ENCODE data around the gene SIRT2. TPM values are rescaled to one million over a fixed set of nuclear protein-coding genes. Genes with fewer than 3 reads are reported as not detected.

The SIRT2 gene
- total and polyA plus RNA-seq, 2 of the 13 experiments (the other 11 are each of a cell fraction or from before 2014, with no cell fraction given) = 22.3 to 26.1 TPM

DNA sequence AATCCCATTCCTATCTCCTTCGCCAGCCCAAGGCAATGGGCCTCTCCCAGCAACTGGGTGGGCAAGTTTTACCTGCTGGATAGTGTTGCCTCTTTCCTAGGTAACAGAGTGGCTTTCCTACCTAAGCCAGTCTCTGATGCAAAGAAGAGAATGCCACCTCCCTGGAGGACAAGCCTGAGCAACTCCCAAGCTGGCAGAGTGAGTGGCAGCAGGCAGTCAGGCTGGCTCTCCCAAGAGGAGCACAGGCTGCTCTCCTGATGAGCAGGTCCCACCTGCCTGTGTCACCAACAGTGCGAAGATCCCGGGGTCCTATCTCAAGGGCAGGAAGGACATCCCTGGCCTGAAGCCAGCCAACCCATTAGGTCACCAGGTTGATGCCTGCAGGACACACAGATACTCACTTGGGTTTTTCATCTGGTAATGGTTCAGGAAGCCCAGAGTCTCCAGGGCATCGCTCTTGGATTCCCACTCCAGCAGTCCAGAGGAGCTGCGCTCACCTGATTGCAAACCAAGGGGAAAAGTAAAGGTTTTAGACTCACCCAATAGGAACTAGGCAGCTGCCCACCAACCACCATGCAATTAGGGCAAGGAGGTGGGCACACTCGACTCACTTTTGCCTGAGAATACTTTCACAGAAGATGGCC, 62.3 kb downstream of the SIRT2 start:
- FAIRE-seq (no peak), ATAC-seq (no peak), DNase-seq (ENCODE audit: low spot score) (no peak)
- Histone ChIP-seq H4K20me1 (ENCODE audit: insufficient read depth, low read length) (peaks cover 13% of the 10 kb centered on the region), H3K27me3 (ENCODE audit: control insufficient read depth in 1 of 2, insufficient read depth in 2 of 2, low read length in 2 of 2) (no peaks in the 10 kb centered on the region), H3K27ac (ENCODE audit: extremely low read length, insufficient read depth, low read length) (peak overlapping the region; percentile 60), H2AFZ (ENCODE audit: low read length) (no peak overlapping the region), H3K9me3 (ENCODE audit: low read length) (no peaks in the 10 kb centered on the region), H3K9ac (ENCODE audit: insufficient read depth, low read depth, low read length) (no peak overlapping the region), H3K4me1 (ENCODE audit: insufficient read depth, low read length) (peaks cover 65% of the 10 kb centered on the region), H3K36me3 (replicated peaks in 1 of 2; ENCODE audit: control insufficient read depth in 1 of 2, insufficient read depth in 2 of 2, low read length in 2 of 2) (peaks cover 26 to 64% of the 10 kb centered on the region in 2 experiments), H3K4me2 (ENCODE audit: low read depth, low read length) (peak overlapping the region; percentile 13; the same call in 1 of the 2 replicates), H3K79me2 (ENCODE audit: insufficient read depth, low read length) (peaks cover 4% of the 10 kb centered on the region), H3K4me3 (replicated peaks in 1 of 3; ENCODE audit: insufficient read depth in 1 of 3, low read depth in 2 of 3, low read length in 3 of 3) (no peak overlapping the region)
- POLR2A ChIA-PET = interaction anchor here (0.7 to 4.4 kb wide), 11 partner anchors 9 to 139 kb away, joined by 3 to 42 read pairs (median 5); partner anchors contain the start of genes HNRNPL, MRPS12 and SARS2
- CTCF ChIA-PET (ENCODE audit: low intra/inter-chr PET ratio, low total read pairs) = no interaction called here
- intact Hi-C loops (cut with micrococcal nuclease; ENCODE audit: unreplicated experiment) (loop anchor here (10.0 kb wide), 1 partner anchor 182 kb away; no protein-coding TSS in a partner anchor), in situ Hi-C loops (cut with HindIII; ENCODE audit: extremely low pct_ligation_motif_present, low pct_unique_long_range_greater_than_20kb) (no loop called here)
- 94% methylated on average over 2 of the region's 6 CpGs for WGBS (ENCODE audit: low lambda C conversion rate)
- BruUV-seq (replicated peaks) = no TSS peak
- TF ChIP-seq ZUFSP (CRISPR knock-in tag; IDR thresholded peaks at IDR 0.05; ENCODE audit: borderline replicate concordance) (no peak), POLR2G (IDR thresholded peaks at IDR 0.05; ENCODE audit: low read depth, low read length) (peak; percentile 34; the same call in 1 of the 2 replicates), NR2F1 (CRISPR knock-in tag; IDR thresholded peaks at IDR 0.05) (no peak), SIN3B (IDR thresholded peaks at IDR 0.05; ENCODE audit: low read length) (no peak), ZNF18 (CRISPR knock-in tag; IDR thresholded peaks at IDR 0.05; ENCODE audit: insufficient replicate concordance) (no peak), TBX3 (IDR thresholded peaks at IDR 0.05; ENCODE audit: borderline replicate concordance) (no peak), RBM22 (optimal IDR thresholded peaks at IDR 0.05; ENCODE audit: low read length) (peak; percentile 65), ZNF746 (CRISPR knock-in tag; IDR thresholded peaks at IDR 0.05) (no peak)
- TF ChIP-seq, protein P1, sequence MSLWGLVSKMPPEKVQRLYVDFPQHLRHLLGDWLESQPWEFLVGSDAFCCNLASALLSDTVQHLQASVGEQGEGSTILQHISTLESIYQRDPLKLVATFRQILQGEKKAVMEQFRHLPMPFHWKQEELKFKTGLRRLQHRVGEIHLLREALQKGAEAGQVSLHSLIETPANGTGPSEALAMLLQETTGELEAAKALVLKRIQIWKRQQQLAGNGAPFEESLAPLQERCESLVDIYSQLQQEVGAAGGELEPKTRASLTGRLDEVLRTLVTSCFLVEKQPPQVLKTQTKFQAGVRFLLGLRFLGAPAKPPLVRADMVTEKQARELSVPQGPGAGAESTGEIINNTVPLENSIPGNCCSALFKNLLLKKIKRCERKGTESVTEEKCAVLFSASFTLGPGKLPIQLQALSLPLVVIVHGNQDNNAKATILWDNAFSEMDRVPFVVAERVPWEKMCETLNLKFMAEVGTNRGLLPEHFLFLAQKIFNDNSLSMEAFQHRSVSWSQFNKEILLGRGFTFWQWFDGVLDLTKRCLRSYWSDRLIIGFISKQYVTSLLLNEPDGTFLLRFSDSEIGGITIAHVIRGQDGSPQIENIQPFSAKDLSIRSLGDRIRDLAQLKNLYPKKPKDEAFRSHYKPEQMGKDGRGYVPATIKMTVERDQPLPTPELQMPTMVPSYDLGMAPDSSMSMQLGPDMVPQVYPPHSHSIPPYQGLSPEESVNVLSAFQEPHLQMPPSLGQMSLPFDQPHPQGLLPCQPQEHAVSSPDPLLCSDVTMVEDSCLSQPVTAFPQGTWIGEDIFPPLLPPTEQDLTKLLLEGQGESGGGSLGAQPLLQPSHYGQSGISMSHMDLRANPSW (CRISPR knock-in tag; IDR thresholded peaks at IDR 0.05; ENCODE audit: borderline replicate concordance) = no peak
- TF ChIP-seq, protein P2, sequence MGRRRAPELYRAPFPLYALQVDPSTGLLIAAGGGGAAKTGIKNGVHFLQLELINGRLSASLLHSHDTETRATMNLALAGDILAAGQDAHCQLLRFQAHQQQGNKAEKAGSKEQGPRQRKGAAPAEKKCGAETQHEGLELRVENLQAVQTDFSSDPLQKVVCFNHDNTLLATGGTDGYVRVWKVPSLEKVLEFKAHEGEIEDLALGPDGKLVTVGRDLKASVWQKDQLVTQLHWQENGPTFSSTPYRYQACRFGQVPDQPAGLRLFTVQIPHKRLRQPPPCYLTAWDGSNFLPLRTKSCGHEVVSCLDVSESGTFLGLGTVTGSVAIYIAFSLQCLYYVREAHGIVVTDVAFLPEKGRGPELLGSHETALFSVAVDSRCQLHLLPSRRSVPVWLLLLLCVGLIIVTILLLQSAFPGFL (CRISPR knock-in tag; IDR thresholded peaks at IDR 0.05) = no peak
- TF ChIP-seq, protein P3, sequence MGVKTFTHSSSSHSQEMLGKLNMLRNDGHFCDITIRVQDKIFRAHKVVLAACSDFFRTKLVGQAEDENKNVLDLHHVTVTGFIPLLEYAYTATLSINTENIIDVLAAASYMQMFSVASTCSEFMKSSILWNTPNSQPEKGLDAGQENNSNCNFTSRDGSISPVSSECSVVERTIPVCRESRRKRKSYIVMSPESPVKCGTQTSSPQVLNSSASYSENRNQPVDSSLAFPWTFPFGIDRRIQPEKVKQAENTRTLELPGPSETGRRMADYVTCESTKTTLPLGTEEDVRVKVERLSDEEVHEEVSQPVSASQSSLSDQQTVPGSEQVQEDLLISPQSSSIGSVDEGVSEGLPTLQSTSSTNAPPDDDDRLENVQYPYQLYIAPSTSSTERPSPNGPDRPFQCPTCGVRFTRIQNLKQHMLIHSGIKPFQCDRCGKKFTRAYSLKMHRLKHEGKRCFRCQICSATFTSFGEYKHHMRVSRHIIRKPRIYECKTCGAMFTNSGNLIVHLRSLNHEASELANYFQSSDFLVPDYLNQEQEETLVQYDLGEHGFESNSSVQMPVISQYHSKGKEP (CRISPR knock-in tag; IDR thresholded peaks at IDR 0.05) = no peak

Measured in HepG2 (cell line).